Esophagus squamous epithelium (tissue), 4 donors: Measurements from ENCODE around the gene EDN3.

ENCODE experiments used
- POLR2A ChIP-seq, 4 donors: fragments of 450-650 bp; IDR thresholded peaks; one replicate each; pipeline ENCODE4 v1.6.1; 2017; ENCODE audit warnings: antibody characterized with exemption in 4 of 4, mild to moderate bottlenecking in 4 of 4, moderate library complexity in 3 of 4
- TF ChIP-seq, protein P1 (sequence below), 6 experiments: fragments of 450-650 bp in 4 of 6; fragments of 200-600 bp in 2 of 6; sonication (generic) in 2 of 6; IDR thresholded peaks; one replicate each; pipeline ENCODE4 v1.5.1; 2016 to 2019; ENCODE audit warnings: antibody characterized with exemption in 6 of 6, mild to moderate bottlenecking in 4 of 6, moderate library complexity in 4 of 6

DNA sequence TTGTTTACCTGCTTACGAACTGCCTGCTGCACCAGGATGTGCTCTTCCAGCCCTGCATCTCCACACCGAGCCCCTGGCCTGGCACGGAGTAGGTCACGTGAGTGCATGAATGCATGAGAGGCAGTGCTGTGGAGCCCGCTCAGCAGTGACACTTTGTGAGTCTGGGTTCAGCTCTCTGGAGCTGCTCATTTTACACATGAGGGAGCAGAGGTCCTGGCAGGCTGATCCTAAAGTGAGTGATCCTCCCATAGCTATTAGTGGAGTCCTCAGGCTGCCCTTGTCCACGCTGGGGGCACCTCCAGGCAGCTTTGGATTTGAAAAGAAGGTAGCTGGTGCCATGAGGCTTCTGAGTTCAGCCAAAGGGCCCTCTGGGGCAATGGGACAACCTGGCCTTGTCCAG lies 64.2 kb downstream of the EDN3 start:
- TF ChIP-seq, protein P1, sequence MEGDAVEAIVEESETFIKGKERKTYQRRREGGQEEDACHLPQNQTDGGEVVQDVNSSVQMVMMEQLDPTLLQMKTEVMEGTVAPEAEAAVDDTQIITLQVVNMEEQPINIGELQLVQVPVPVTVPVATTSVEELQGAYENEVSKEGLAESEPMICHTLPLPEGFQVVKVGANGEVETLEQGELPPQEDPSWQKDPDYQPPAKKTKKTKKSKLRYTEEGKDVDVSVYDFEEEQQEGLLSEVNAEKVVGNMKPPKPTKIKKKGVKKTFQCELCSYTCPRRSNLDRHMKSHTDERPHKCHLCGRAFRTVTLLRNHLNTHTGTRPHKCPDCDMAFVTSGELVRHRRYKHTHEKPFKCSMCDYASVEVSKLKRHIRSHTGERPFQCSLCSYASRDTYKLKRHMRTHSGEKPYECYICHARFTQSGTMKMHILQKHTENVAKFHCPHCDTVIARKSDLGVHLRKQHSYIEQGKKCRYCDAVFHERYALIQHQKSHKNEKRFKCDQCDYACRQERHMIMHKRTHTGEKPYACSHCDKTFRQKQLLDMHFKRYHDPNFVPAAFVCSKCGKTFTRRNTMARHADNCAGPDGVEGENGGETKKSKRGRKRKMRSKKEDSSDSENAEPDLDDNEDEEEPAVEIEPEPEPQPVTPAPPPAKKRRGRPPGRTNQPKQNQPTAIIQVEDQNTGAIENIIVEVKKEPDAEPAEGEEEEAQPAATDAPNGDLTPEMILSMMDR (IDR thresholded peaks at IDR 0.05): no peak
- no peak for TF ChIP-seq POLR2A (IDR thresholded peaks at IDR 0.05)
